Thoracic aorta (tissue), 2 donors: Measurements from ENCODE around the gene SLCO2A1. TPM values are rescaled to one million over a fixed set of nuclear protein-coding genes. Genes with fewer than 3 reads are reported as not detected.

Experiments used
- ATAC-seq: fragments of 150-250 bp; one replicate; pipeline ENCODE4 v1.8.0; 2017; ENCODE audit warnings: low read depth; ENCODE audit not compliant: insufficient number of reproducible peaks, low FRiP score
- DNase-seq: peaks from one replicate; pipeline ENCODE4 v3.0.0-alpha.2; 2020; ENCODE audit warnings: low spot score
- H3K27ac ChIP-seq, 2 donors: fragments of 200-600 bp; sonication (generic); 1 replicate in 1 of 2; 2 replicates in 1 of 2; pipeline ENCODE4 v1.5.1; 2016; ENCODE audit warnings: mild to moderate bottlenecking in 2 of 2, moderate library complexity in 2 of 2
- H3K27me3 ChIP-seq: fragments of 200-600 bp; sonication (generic); replicated peaks from 2 replicates; pipeline ENCODE4 v1.6.0; 2016; ENCODE audit warnings: mild to moderate bottlenecking; ENCODE audit not compliant: insufficient read depth
- H3K36me3 ChIP-seq: fragments of 200-600 bp; sonication (generic); one replicate; pipeline ENCODE4 v1.5.1; 2016
- H3K4me1 ChIP-seq, 2 donors: fragments of 200-600 bp; sonication (generic); 1 replicate in 1 of 2; 2 replicates in 1 of 2; pipeline versions ENCODE4 v1.5.1 to v1.6.0; 2016; ENCODE audit warnings: low read depth in 2 of 2, mild to moderate bottlenecking in 1 of 2; ENCODE audit not compliant: control insufficient read depth in 1 of 2
- H3K4me3 ChIP-seq: fragments of 200-600 bp; sonication (generic); 2 replicates; pipeline ENCODE4 v1.5.1; 2016; ENCODE audit warnings: mild to moderate bottlenecking
- H3K9me3 ChIP-seq: fragments of 200-600 bp; sonication (generic); 2 replicates; pipeline ENCODE4 v1.5.1; 2016
- total RNA-seq, 2 donors: library from RNA; depleted of rRNA; stranded (reverse); fragments of >200 nt; gene quantifications; one replicate each; pipeline versions ENCODE4 v1.1.0 to v1.2.3, GENCODE V29; 2016
- TF ChIP-seq, protein P1 (sequence below): fragments of 200-600 bp; sonication (generic); IDR thresholded peaks from one replicate; pipeline ENCODE4 v1.5.1; 2019; ENCODE audit warnings: antibody characterized with exemption

Gene SLCO2A1
- total RNA-seq, 2 donors from 2014 or later = 7.9 to 115 TPM

GRCh38 chr3:134075846-134076245 lies 46.1 kb upstream of the SLCO2A1 start:
- ATAC-seq = no peak
- no peak for DNase-seq
- H3K4me1 ChIP-seq = peaks cover 3 to 6% of the 10 kb centered on the region in 2 donors

GRCh38 chr3:134075568-134075825 lies 45.8 kb upstream of the SLCO2A1 start:
- H3K27me3 ChIP-seq = no peaks in the 10 kb centered on the region
- no peak for ATAC-seq
- TF ChIP-seq, protein P1, sequence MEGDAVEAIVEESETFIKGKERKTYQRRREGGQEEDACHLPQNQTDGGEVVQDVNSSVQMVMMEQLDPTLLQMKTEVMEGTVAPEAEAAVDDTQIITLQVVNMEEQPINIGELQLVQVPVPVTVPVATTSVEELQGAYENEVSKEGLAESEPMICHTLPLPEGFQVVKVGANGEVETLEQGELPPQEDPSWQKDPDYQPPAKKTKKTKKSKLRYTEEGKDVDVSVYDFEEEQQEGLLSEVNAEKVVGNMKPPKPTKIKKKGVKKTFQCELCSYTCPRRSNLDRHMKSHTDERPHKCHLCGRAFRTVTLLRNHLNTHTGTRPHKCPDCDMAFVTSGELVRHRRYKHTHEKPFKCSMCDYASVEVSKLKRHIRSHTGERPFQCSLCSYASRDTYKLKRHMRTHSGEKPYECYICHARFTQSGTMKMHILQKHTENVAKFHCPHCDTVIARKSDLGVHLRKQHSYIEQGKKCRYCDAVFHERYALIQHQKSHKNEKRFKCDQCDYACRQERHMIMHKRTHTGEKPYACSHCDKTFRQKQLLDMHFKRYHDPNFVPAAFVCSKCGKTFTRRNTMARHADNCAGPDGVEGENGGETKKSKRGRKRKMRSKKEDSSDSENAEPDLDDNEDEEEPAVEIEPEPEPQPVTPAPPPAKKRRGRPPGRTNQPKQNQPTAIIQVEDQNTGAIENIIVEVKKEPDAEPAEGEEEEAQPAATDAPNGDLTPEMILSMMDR = no peak

More at GRCh38 chr3:134075846-134076245, 46.1 kb upstream of the SLCO2A1 start:
- no peak overlapping the region for H3K4me3 ChIP-seq
- no peak overlapping the region for H3K27ac ChIP-seq
- TF ChIP-seq, protein P1 = no peak
- no peaks in the 10 kb centered on the region for H3K27me3 ChIP-seq
- H3K36me3 ChIP-seq = no peaks in the 10 kb centered on the region
- H3K9me3 ChIP-seq = no peaks in the 10 kb centered on the region

GRCh38 chr3:134074790-134075567 lies 45.3 kb upstream of the SLCO2A1 start:
- TF ChIP-seq, protein P1 = no peak
- Histone ChIP-seq H3K36me3 (no peaks in the 10 kb centered on the region), H3K27me3 (no peaks in the 10 kb centered on the region), H3K9me3 (no peaks in the 10 kb centered on the region), H3K4me3 (no peak overlapping the region), H3K27ac (no peak overlapping the region), H3K4me1 (peaks cover 3 to 6% of the 10 kb centered on the region in 2 donors)
- DNase-seq = no peak
- ATAC-seq = no peak

More at GRCh38 chr3:134075568-134075825, 45.8 kb upstream of the SLCO2A1 start:
- H3K9me3 ChIP-seq = no peaks in the 10 kb centered on the region
- H3K36me3 ChIP-seq = no peaks in the 10 kb centered on the region
- peaks cover 3 to 6% of the 10 kb centered on the region in 2 donors for H3K4me1 ChIP-seq
- no peak overlapping the region for H3K27ac ChIP-seq
- no peak overlapping the region for H3K4me3 ChIP-seq
- DNase-seq = no peak

DNA sequence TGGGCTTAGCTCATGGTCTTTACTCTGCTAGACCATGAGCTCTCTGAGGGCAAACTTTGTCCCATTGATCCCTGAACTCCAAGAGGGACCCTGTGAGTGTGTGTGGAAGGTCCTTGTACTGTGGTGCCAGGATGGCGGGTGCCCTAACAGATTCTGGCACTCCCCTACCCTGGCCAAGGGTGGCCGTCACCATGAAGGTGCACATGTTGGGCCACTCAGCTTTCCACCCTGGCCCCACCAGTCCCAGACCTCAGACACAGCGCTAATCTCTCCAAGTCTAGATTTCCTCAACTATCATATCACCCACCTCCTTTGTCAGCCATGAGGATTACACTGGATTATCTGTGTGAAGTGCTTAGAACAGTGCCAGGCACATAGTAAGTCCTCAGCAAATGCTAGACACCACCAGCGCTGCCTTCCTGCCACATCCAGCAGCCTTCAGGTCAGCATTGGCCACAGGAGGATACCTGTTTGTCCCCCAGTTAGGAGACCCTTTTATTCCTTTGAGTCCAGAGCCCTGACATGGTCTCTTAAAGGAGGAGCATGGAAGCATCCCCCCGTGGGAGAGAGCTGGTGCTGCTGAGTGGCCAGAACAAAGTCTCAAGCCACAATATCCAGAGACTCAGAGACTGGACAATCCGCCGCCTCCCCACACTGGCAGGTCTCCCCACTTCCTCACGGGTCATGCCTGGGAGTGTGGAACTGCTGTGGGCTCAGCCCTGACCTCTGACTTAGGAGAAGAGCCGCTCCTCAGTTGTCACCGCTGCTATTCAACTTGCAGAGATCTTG lies 44.5 kb upstream of the SLCO2A1 start:
- Histone ChIP-seq H3K4me1 (peaks cover 3 to 6% of the 10 kb centered on the region in 2 donors), H3K36me3 (no peaks in the 10 kb centered on the region), H3K4me3 (no peak overlapping the region), H3K27ac (no peak overlapping the region), H3K27me3 (no peaks in the 10 kb centered on the region), H3K9me3 (no peaks in the 10 kb centered on the region)
- DNase-seq = no peak
- no peak for ATAC-seq
- TF ChIP-seq, protein P1 = no peak

- ATAC-seq = no peak
- H3K36me3 ChIP-seq = no peaks in the 10 kb centered on the region
- H3K9me3 ChIP-seq = no peaks in the 10 kb centered on the region
- H3K4me1 ChIP-seq = peaks cover 3 to 6% of the 10 kb centered on the region in 2 donors
- H3K27me3 ChIP-seq = no peaks in the 10 kb centered on the region
- TF ChIP-seq, protein P1 = no peak
- no peak for DNase-seq
- no peak overlapping the region for H3K27ac ChIP-seq
- no peak overlapping the region for H3K4me3 ChIP-seq
Measured at GRCh38 chr3:134073583-134073945, 43.8 kb upstream of the SLCO2A1 start.
